ENCODE measurements around the gene COL25A1.

The COL25A1 gene

DNA sequence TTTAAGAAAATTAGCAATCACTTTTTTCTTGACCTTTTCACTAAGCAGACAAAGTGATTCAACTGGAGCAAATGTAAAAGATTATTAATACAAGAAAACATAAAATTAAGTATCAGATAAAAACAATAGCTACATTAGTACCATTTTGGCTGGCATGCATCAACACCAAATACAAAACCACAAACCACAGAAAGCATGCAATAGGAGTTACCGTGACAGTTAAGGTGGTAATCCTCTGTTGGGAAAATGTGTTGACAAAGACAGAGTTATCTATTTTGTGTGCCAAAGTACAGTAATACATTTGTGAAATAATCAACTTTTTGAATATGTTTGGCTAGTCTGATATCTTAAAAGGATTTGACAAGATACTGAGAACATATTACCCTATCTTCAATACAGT, 449.8 kb downstream of the COL25A1 start:
- Mint-ChIP-seq H3K27ac (no peak overlapping the region), H3K36me3 (ENCODE audit: low read depth) (peaks cover 25% of the 10 kb centered on the region), H3K27me3 (ENCODE audit: low read depth) (no peaks in the 10 kb centered on the region), H3K4me3 (no peak overlapping the region), H3K4me1 (peaks cover 23% of the 10 kb centered on the region), H3K9me3 (no peaks in the 10 kb centered on the region)
- TF ChIP-seq, protein P1, sequence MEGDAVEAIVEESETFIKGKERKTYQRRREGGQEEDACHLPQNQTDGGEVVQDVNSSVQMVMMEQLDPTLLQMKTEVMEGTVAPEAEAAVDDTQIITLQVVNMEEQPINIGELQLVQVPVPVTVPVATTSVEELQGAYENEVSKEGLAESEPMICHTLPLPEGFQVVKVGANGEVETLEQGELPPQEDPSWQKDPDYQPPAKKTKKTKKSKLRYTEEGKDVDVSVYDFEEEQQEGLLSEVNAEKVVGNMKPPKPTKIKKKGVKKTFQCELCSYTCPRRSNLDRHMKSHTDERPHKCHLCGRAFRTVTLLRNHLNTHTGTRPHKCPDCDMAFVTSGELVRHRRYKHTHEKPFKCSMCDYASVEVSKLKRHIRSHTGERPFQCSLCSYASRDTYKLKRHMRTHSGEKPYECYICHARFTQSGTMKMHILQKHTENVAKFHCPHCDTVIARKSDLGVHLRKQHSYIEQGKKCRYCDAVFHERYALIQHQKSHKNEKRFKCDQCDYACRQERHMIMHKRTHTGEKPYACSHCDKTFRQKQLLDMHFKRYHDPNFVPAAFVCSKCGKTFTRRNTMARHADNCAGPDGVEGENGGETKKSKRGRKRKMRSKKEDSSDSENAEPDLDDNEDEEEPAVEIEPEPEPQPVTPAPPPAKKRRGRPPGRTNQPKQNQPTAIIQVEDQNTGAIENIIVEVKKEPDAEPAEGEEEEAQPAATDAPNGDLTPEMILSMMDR (IDR thresholded peaks at IDR 0.05; ENCODE audit: unreplicated experiment in 3 of 3): no peak

DNA sequence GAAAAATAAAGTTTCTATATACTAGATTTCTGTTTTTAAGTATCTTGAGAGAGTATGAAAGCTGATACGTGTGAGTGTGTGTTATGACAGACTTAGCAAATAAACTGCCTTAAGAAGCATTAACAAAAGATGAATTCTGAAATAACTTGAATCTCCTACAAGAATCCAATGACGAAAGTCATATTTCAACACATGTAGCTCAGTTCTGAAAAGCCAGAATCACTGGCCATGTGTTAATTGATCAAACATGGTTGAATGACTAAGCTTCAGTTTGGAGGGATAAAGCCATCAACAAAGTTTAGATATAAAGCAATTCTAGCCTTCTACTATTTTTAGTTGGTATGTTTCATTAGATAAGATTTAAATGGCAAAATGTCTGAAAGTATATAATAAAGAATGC, 451.1 kb downstream of the COL25A1 start:
- no peak overlapping the region for H3K4me3 Mint-ChIP-seq
- TF ChIP-seq, protein P1 (IDR thresholded peaks at IDR 0.05; ENCODE audit: unreplicated experiment in 3 of 3): no peak
- no peaks in the 10 kb centered on the region for H3K27me3 Mint-ChIP-seq (ENCODE audit: low read depth)
- H3K27ac Mint-ChIP-seq: no peak overlapping the region
- H3K36me3 Mint-ChIP-seq (ENCODE audit: low read depth): peaks cover 27% of the 10 kb centered on the region
- no peaks in the 10 kb centered on the region for H3K9me3 Mint-ChIP-seq
- H3K4me1 Mint-ChIP-seq: peaks cover 23% of the 10 kb centered on the region

DNA sequence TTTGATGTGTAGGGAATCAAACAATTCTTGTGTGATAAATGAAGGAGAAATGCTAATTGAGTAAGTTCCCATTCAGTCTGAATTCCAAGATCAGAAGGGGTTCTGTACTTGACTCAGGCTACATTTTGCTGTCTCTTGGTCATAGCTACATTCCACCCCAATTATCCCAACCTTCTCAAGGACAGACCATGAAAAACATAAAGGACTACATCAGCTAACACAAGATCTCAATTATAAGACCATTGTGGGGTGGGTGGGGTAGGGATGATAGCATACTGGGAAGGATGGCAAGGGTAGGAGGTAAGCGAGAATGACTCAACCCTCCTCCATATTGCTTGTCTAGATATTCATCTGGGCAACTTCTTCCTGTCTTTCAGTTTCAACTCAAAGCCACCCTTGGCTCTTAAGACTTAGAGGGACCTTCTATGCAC, 452.2 kb downstream of the COL25A1 start:
- TF ChIP-seq, protein P1 (IDR thresholded peaks at IDR 0.05; ENCODE audit: unreplicated experiment in 3 of 3): no peak
- Mint-ChIP-seq H3K27ac (peak overlapping the region; percentile 19 to 90 (median 46)), H3K9me3 (no peaks in the 10 kb centered on the region), H3K4me3 (no peak overlapping the region), H3K36me3 (ENCODE audit: low read depth) (peaks cover 28% of the 10 kb centered on the region), H3K27me3 (ENCODE audit: low read depth) (no peaks in the 10 kb centered on the region), H3K4me1 (peaks cover 23% of the 10 kb centered on the region)

DNA sequence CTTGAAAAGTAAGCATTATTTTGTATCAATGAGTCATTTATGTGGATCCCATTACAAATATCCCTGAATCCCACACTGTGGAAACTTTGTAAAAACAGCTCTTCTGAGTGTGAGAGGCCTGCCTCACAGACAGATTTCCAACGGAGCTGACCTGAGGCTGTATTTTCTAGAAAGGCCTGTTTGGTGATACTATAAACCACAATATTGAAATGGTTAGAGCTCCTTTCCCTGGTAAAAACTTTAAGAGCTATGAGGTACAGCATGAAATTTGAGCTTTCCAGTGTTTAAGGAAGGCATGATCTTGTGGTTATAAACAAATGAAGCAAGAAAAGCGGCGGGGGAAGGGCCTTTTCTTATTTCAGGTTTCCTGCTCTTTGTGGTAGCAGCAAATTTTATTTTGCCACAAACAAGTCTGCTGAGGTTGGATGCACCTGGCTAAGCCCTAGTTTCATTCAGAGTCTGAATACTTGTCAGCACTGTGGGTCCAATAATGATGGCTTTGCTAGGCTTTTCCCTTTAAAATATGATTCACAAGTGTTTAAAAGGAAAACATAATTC, 452.8 kb downstream of the COL25A1 start:
- Mint-ChIP-seq H3K27ac (peak overlapping the region; percentile 19 to 90 (median 46)), H3K4me3 (no peak overlapping the region), H3K36me3 (ENCODE audit: low read depth) (peaks cover 26% of the 10 kb centered on the region), H3K27me3 (ENCODE audit: low read depth) (no peaks in the 10 kb centered on the region), H3K4me1 (peaks cover 23% of the 10 kb centered on the region), H3K9me3 (no peaks in the 10 kb centered on the region)
- TF ChIP-seq, protein P1 (IDR thresholded peaks at IDR 0.05; ENCODE audit: unreplicated experiment in 3 of 3): no peak

DNA sequence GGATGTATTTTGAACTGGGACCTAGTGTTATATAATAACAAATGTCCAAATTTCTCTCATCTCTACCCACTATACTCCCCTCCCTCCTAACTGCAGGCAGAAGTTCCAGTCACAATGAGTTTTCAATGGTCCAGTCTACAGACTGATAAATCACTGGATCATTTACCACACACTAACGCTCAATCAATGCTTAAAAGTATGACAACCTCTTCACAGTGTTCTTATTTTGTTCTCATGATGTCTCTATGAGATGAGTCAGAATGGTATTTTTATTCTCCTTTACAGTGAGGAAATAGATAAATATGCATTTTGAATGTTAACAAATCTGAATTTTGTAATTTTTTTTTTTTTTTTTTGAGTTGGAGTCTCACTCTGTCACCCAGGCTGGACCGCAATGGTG, 455.9 kb downstream of the COL25A1 start:
- TF ChIP-seq, protein P1 (IDR thresholded peaks at IDR 0.05; ENCODE audit: unreplicated experiment in 3 of 3): no peak
- H3K4me3 Mint-ChIP-seq: no peak overlapping the region
- H3K36me3 Mint-ChIP-seq (ENCODE audit: low read depth): peaks cover 24% of the 10 kb centered on the region
- no peak overlapping the region for H3K27ac Mint-ChIP-seq
- no peaks in the 10 kb centered on the region for H3K9me3 Mint-ChIP-seq
- H3K27me3 Mint-ChIP-seq (ENCODE audit: low read depth): no peaks in the 10 kb centered on the region
- H3K4me1 Mint-ChIP-seq: peaks cover 23% of the 10 kb centered on the region

DNA sequence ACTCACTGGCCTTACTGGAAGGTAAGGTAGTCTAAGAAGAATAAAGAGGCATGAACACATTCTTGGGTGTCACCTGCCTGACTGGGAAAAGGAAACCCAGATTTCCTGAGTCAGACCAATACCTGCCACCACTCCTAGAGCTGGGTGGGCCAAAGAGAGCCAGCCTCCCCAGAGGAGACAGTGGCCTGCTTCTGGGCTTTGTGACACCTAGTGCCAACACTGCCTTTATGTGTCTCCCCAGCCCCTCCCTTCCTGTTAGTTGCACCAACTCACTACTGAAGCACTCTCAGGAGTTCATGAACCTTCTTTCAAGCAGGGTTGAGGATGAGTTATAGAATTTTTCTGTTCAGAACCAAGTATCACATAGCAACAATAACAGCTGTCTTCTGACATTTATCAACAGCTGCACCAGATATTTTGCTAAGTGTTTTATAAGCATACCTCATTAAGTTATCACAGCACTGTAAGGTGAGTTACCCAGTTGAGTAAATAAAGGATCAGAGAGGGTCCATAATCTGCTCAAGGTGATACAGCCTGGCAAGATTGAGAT, 462.0 kb downstream of the COL25A1 start:
- Mint-ChIP-seq H3K36me3 (ENCODE audit: low read depth) (peaks cover 19% of the 10 kb centered on the region), H3K4me1 (peaks cover 21% of the 10 kb centered on the region), H3K9me3 (no peaks in the 10 kb centered on the region), H3K27me3 (ENCODE audit: low read depth) (no peaks in the 10 kb centered on the region), H3K4me3 (no peak overlapping the region), H3K27ac (no peak overlapping the region)
- TF ChIP-seq, protein P1 (IDR thresholded peaks at IDR 0.05; ENCODE audit: unreplicated experiment in 3 of 3): no peak
